SK-N-SH treated with all-trans-retinoic acid at 6 μM for 48 hours (cell line): ENCODE measurements around the gene MLPH.

Source experiments
- ARNTL ChIP-seq: fragments of 450-650 bp; formaldehyde crosslinking; IDR thresholded peaks from 2 replicates; pipeline ENCODE4 v1.5.0; 2020; ENCODE audit warnings: low read depth, mild to moderate bottlenecking, moderate library complexity, borderline replicate concordance
- CREB5 ChIP-seq: fragments of 250-450 bp; sonication (Bioruptor Pico); IDR thresholded peaks from 2 replicates; pipeline ENCODE4 v1.5.1; 2020; ENCODE audit warnings: low read depth, mild to moderate bottlenecking, moderate library complexity
- GLIS3 ChIP-seq: fragments of 250-450 bp; sonication (Bioruptor Pico); IDR thresholded peaks from 2 replicates; pipeline ENCODE4 v1.5.0; 2020; ENCODE audit warnings: mild to moderate bottlenecking, moderate library complexity
- ISL1 ChIP-seq: fragments of 250-450 bp; sonication (Bioruptor Pico); IDR thresholded peaks from 2 replicates; pipeline ENCODE4 v2.1.2; 2022; ENCODE audit warnings: mild to moderate bottlenecking, moderate library complexity
- PATZ1 ChIP-seq: fragments of 250-450 bp; sonication (Bioruptor Pico); IDR thresholded peaks from 2 replicates; pipeline ENCODE4 v1.8.0; 2020; ENCODE audit warnings: mild to moderate bottlenecking, moderate library complexity, borderline replicate concordance
- RARB ChIP-seq: fragments of 250-450 bp; sonication (Bioruptor Pico); IDR thresholded peaks from 2 replicates; pipeline ENCODE4 v1.8.0; 2021; ENCODE audit warnings: mild to moderate bottlenecking, moderate library complexity
- TCF4 ChIP-seq: fragments of 250-450 bp; sonication (Bioruptor Pico); IDR thresholded peaks from 2 replicates; pipeline ENCODE4 v1.8.0; 2021; ENCODE audit warnings: mild to moderate bottlenecking, moderate library complexity, borderline replicate concordance
- ZFP3 ChIP-seq: fragments of 250-450 bp; sonication (Bioruptor Pico); IDR thresholded peaks from 2 replicates; pipeline ENCODE4 v1.5.0; 2020; ENCODE audit warnings: mild to moderate bottlenecking, moderate library complexity

GRCh38 chr2:237566401-237567235, 79.6 kb downstream of the MLPH start, which contains the start of gene PRLH:
- TF ChIP-seq PATZ1 (CRISPR knock-in tag): no peak
- no peak for TF ChIP-seq ISL1 (CRISPR knock-in tag)
- no peak for TF ChIP-seq RARB (CRISPR knock-in tag)
- no peak for TF ChIP-seq TCF4 (CRISPR knock-in tag)
- no peak for TF ChIP-seq ARNTL (CRISPR knock-in tag)
- TF ChIP-seq GLIS3: no peak
- TF ChIP-seq CREB5 (CRISPR knock-in tag): no peak
- no peak for TF ChIP-seq ZFP3 (CRISPR knock-in tag)
